ENCODE measurements around the gene LRRIQ1. TPM values are rescaled to one million over a fixed set of nuclear protein-coding genes. Genes with fewer than 3 reads are reported as not detected.

LRRIQ1 gene
- total RNA-seq, 2 experiments from 2014 or later = not detected

DNA sequence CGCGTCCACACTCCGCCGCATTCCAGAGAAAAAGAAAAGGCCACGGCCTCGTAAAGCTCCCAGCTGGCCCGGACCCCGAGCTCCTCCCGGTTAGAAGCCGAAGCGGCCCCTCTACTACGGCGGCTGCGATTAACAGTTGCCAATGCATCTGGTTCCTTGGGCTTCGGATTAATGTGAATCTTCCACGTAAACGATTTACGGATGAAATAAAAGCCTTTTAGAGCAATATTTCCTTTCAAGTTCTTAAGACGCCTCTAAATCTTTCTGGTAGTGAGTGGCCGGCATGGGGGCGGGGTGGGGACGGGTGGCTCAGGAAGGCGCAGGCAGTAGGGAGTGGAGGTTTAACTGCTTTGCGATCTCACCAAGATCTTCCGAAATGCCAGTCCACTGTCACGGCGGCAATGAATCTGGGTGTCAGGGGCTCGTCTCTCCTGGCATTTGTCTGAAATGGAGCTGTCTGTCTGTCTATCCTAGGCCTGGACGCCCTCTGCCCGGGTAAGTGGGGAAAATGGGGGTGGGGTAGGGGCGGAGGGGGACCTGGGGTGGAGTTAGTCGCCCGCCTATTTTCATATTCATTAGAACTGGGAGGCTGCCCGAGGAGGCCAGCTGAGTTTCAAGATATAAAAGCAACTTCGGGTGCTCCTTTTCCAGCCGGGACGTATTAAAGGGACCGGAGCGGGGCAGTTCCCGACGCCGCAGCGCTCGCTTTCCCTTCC, 243.5 kb downstream of the LRRIQ1 start:
- H2AFZ ChIP-seq (ENCODE audit: low read length) = no peak overlapping the region
- no peak for DNase-seq (ENCODE audit: low spot score)
- H3K36me3 ChIP-seq (ENCODE audit: insufficient read depth, low read length) = no peaks in the 10 kb centered on the region
- no peaks in the 10 kb centered on the region for H3K9me3 ChIP-seq (ENCODE audit: low read length)
- no peak overlapping the region for H3K4me2 ChIP-seq (ENCODE audit: low read length)
- intact Hi-C loops (cut with micrococcal nuclease; ENCODE audit: unreplicated experiment) = no loop called here
- no TSS peak for BruUV-seq (replicated peaks)
- no peaks in the 10 kb centered on the region for H3K79me2 ChIP-seq (ENCODE audit: insufficient read depth, low read depth, low read length)
- H3K4me3 ChIP-seq (ENCODE audit: low read depth, low read length, poor library complexity, severe bottlenecking) = no peak overlapping the region
- TF ChIP-seq, protein P1, sequence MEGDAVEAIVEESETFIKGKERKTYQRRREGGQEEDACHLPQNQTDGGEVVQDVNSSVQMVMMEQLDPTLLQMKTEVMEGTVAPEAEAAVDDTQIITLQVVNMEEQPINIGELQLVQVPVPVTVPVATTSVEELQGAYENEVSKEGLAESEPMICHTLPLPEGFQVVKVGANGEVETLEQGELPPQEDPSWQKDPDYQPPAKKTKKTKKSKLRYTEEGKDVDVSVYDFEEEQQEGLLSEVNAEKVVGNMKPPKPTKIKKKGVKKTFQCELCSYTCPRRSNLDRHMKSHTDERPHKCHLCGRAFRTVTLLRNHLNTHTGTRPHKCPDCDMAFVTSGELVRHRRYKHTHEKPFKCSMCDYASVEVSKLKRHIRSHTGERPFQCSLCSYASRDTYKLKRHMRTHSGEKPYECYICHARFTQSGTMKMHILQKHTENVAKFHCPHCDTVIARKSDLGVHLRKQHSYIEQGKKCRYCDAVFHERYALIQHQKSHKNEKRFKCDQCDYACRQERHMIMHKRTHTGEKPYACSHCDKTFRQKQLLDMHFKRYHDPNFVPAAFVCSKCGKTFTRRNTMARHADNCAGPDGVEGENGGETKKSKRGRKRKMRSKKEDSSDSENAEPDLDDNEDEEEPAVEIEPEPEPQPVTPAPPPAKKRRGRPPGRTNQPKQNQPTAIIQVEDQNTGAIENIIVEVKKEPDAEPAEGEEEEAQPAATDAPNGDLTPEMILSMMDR (conservative IDR thresholded peaks at IDR 0.05; ENCODE audit: low read length) = no peak
- TF ChIP-seq EZH2phosphoT487 (IDR thresholded peaks at IDR 0.05; ENCODE audit: borderline replicate concordance, low read depth, low read length) = no peak
- no peaks in the 10 kb centered on the region for H3K4me1 ChIP-seq (ENCODE audit: insufficient read depth, low read length, poor library complexity, severe bottlenecking)
- CTCF ChIA-PET (ENCODE audit: unreplicated experiment) = no interaction called here
- no peaks in the 10 kb centered on the region for H4K20me1 ChIP-seq (ENCODE audit: insufficient read depth, low read length)
- H3K9me2 ChIP-seq (ENCODE audit: insufficient read depth, low read length) = no peaks in the 10 kb centered on the region
- no peak overlapping the region for H3K27ac ChIP-seq (ENCODE audit: low read depth, low read length, poor library complexity, severe bottlenecking)
- POLR2A ChIA-PET = no interaction called here

GRCh38 chr12:85280165-85280983, 244.2 kb downstream of the LRRIQ1 start, which contains the start of gene ALX1:
TSS of gene ALX1 (plus strand) at chr12:85280220. CDS start at chr12:85280262, 42 bp downstream.
- H3K4me2 ChIP-seq (ENCODE audit: low read length) = no peak within 1 kb of the TSS
- H3K4me3 ChIP-seq (ENCODE audit: low read depth, low read length, poor library complexity, severe bottlenecking) = no peak within 1 kb of the TSS
- no peaks in the 10 kb centered on the region for H3K4me1 ChIP-seq (ENCODE audit: insufficient read depth, low read length, poor library complexity, severe bottlenecking)
- H2AFZ ChIP-seq (ENCODE audit: low read length) = no peak within 1 kb of the TSS
- DNase-seq (ENCODE audit: low spot score) = no peak
- no TSS peak for BruUV-seq (replicated peaks)
- ChIA-PET CTCF (ENCODE audit: unreplicated experiment) (no interaction called here), POLR2A (no interaction called here)
- H3K9me2 ChIP-seq (ENCODE audit: insufficient read depth, low read length) = no peaks in the 10 kb centered on the region
- no peak within 1 kb of the TSS for H3K27ac ChIP-seq (ENCODE audit: low read depth, low read length, poor library complexity, severe bottlenecking)
- no peak for TF ChIP-seq EZH2phosphoT487 (IDR thresholded peaks at IDR 0.05; ENCODE audit: borderline replicate concordance, low read depth, low read length)
- TF ChIP-seq, protein P1 (conservative IDR thresholded peaks at IDR 0.05; ENCODE audit: low read length) = no peak
- no peaks in the 10 kb centered on the region for H3K79me2 ChIP-seq (ENCODE audit: insufficient read depth, low read depth, low read length)
- no peaks in the 10 kb centered on the region for H3K36me3 ChIP-seq (ENCODE audit: insufficient read depth, low read length)
- intact Hi-C loops (cut with micrococcal nuclease; ENCODE audit: unreplicated experiment) = no loop called here
- no peaks in the 10 kb centered on the region for H3K9me3 ChIP-seq (ENCODE audit: low read length)
- no peaks in the 10 kb centered on the region for H4K20me1 ChIP-seq (ENCODE audit: insufficient read depth, low read length)
